Esophagus (tissue), 2 donors: ENCODE data around the gene MARF1. TPM values are rescaled to one million over a fixed set of nuclear protein-coding genes. Genes with fewer than 3 reads are reported as not detected.
"Not testable (repeated sequence)": the region's sequence is repeated elsewhere in the genome, so short reads cannot be mapped to it uniquely, and the experiment has no call there.

Experiments
- H3K27ac ChIP-seq, 2 donors: one replicate each; pipeline ENCODE4 v1.5.1; 2013; ENCODE audit warnings: low read depth in 2 of 2, mild to moderate bottlenecking in 2 of 2, inconsistent platforms in 1 of 2, low read length in 1 of 2, moderate library complexity in 1 of 2
- H3K27me3 ChIP-seq, 2 donors: one replicate each; pipeline ENCODE4 v1.6.1; 2013; ENCODE audit warnings: low read length in 2 of 2, control low read depth in 1 of 2, mild to moderate bottlenecking in 1 of 2; ENCODE audit not compliant: insufficient read depth in 2 of 2, control insufficient read depth in 1 of 2
- H3K36me3 ChIP-seq, 2 donors: one replicate each; pipeline ENCODE4 v1.6.1; 2013; ENCODE audit warnings: low read length in 1 of 2; ENCODE audit not compliant: control insufficient read depth in 2 of 2, insufficient read depth in 2 of 2
- H3K4me1 ChIP-seq, 2 donors: one replicate each; pipeline ENCODE4 v1.6.1; 2013; ENCODE audit warnings: low read length in 1 of 2; ENCODE audit not compliant: control insufficient read depth in 2 of 2, insufficient read depth in 2 of 2
- H3K4me3 ChIP-seq, 2 donors: one replicate each; pipeline ENCODE4 v1.5.1; 2013; ENCODE audit warnings: low read length in 2 of 2, mild to moderate bottlenecking in 2 of 2, low read depth in 1 of 2, moderate library complexity in 1 of 2
- H3K9me3 ChIP-seq, 2 donors: one replicate each; pipeline ENCODE4 v1.6.1; 2013; ENCODE audit warnings: mild to moderate bottlenecking in 2 of 2, low read depth in 1 of 2, low read length in 1 of 2, moderate library complexity in 1 of 2; ENCODE audit not compliant: control insufficient read depth in 2 of 2, insufficient read depth in 1 of 2
- WGBS, 2 donors: extraction: QIAGEN DNeasy Blood & Tissue Kit; methylation state at CpG; one replicate each; pipeline ENCODE4 v1.1.7; 2013; 5-methylcytosine and 5-hydroxymethylcytosine counted together
- polyA plus RNA-seq, 2 donors: library from polyadenylated mRNA; stranded (reverse); fragments of 200-250 nt; gene quantifications; one replicate each; pipeline ENCODE4 v1.2.3, GENCODE V29; 2013
- donor health status: healthy with polysubstance abuse.
- donor health status: Bipolar disorder and iron deficiency.

Gene MARF1
- polyA plus RNA-seq, 2 donors: 9.9 to 10.3 TPM

DNA sequence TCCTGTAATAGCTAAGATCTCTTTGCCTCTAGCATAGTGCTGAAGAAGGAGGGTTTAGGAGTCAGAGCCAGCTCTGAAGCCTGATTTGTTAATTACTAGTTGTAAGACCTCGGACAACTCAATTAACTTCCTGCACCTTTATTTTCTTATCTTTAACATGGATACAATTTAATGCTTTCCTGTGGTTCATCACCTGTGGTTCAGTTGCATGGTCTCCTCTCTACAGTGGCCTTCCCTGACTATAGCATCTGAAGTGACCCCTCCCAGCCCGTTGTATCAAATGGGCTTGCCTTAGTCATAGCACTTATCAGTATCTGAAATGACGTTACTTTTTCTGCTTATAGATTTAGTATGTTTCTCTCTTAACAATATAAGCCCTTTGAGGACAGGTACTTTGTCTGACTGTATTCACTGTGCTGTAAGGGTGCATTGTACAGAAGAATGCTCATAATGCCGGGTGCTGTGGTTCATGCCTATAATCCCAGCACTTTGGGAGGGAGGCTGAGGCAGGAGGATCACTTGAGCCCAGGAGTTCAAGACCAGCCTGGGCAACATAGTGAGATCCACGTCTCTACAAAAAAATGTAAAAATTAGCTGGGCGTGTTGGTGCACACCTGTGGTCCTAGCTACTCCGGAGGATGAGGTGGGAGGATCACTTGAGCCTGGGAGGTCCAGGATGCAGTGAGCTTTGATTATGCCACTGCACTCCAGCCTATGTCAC is 4.5 kb upstream of the MARF1 start:
- Histone ChIP-seq H3K4me3 (no peak overlapping the region), H3K36me3 (peaks cover 0 to 2% of the 10 kb centered on the region in 2 donors), H3K27me3 (no peaks in the 10 kb centered on the region), H3K4me1 (no peaks in the 10 kb centered on the region), H3K27ac (no peak overlapping the region), H3K9me3 (no peaks in the 10 kb centered on the region)
- 74 to 80% methylated on average over 7 of the region's 7 CpGs for WGBS, 2 donors

DNA sequence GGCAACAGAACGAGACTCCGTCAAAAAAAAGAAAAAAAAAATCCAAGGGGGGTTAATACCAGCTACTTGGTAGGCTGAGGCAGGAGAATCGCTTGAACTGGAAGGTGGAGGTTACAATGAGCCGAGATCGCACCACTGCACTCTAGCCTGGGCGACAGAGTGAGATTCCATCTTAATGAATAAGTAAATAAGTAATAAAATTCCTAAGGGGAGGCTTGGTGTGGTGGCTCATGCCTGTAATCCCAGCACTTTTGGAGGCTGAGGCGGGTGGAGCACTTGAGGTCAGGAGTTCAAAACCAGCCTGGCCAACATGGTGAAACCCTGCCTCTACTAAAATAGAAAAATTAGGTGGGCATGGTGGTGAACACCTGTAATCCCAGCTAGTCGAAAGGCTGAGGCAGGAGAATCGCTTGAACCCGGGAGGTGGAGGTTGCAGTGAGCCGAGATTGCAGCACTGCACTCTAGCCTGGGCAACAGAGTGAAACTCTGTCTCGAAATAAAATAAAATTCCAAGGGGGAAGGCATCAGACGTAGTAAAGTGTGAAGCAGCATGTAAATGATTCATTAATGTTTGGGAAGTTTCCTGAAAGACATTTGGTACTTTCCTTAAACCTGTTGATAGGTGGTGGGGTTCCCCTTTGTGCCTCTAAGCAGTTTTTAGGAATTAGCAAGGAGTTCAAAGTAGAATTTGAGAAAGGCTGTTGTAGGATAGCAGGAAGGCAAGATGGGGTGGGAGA is 3.8 kb upstream of the MARF1 start:
- not testable (repeated sequence) for H3K27ac ChIP-seq, H3K9me3 ChIP-seq, H3K4me3 ChIP-seq, H3K36me3 ChIP-seq, H3K4me1 ChIP-seq, H3K27me3 ChIP-seq
- 74 to 77% methylated on average over 13 of the region's 13 CpGs for WGBS, 2 donors

- H3K9me3 ChIP-seq, H3K36me3 ChIP-seq, H3K4me3 ChIP-seq, H3K27me3 ChIP-seq, H3K4me1 ChIP-seq: not testable (repeated sequence)
- peak overlapping the region; percentile 76 to 77 for H3K27ac ChIP-seq
- WGBS, 2 donors: 54 to 63% methylated on average over 10 of the region's 10 CpGs
Observed at GRCh38 chr16:15644962-15645465, 2.1 kb upstream of the MARF1 start.

- 51 to 54% methylated on average over 9 of the region's 9 CpGs for WGBS, 2 donors
- H3K36me3 ChIP-seq: no peaks in the 10 kb centered on the region
Observed at GRCh38 chr16:15644267-15644961, 1.5 kb upstream of the MARF1 start.

DNA sequence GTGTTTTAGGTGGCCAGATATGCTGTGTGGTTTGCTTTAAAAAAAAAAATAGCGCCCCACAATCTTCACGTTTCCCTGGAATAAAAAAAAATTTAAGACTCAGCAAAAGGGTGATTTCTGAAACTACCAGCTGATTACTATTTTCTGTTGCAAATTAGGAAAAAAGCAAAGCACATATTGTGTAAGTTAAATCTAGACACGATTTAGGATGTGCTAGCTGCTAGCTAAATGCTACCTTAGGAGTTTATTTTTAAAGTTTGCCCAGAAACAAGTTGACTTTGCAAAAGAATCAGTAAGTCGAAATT is 944 bp upstream of the MARF1 start:
- WGBS, 2 donors: 16 to 17% methylated on average over 4 of the region's 4 CpGs
- Histone ChIP-seq H3K4me1 (no peaks in the 10 kb centered on the region), H3K4me3 (peak overlapping the region in 1 of 2 donors; percentile 98)

More at GRCh38 chr16:15644267-15644961, 1.5 kb upstream of the MARF1 start:
- Histone ChIP-seq H3K27ac (peak overlapping the region; percentile 81 to 98), H3K9me3 (no peaks in the 10 kb centered on the region), H3K4me1 (no peaks in the 10 kb centered on the region), H3K4me3 (peak overlapping the region in 1 of 2 donors; percentile 98), H3K27me3 (no peaks in the 10 kb centered on the region)

GRCh38 chr16:15642557-15643047 is 352 bp downstream of the MARF1 start:
- H3K9me3 ChIP-seq: no peaks in the 10 kb centered on the region
- 0 to 1% methylated on average over 21 to 23 of the region's 23 CpGs for WGBS, 2 donors
- no peaks in the 10 kb centered on the region for H3K27me3 ChIP-seq
- peak overlapping the region; percentile 89 to 98 for H3K4me3 ChIP-seq
- H3K4me1 ChIP-seq: no peaks in the 10 kb centered on the region
- H3K36me3 ChIP-seq: peaks cover 4% of the 10 kb centered on the region in 2 donors
- H3K27ac ChIP-seq: peak overlapping the region; percentile 97 to 98

More for the DNA sequence above, 944 bp upstream of the MARF1 start:
- H3K36me3 ChIP-seq: peaks cover under 1 to 2% of the 10 kb centered on the region in 2 donors
- no peaks in the 10 kb centered on the region for H3K9me3 ChIP-seq
- no peaks in the 10 kb centered on the region for H3K27me3 ChIP-seq
- H3K27ac ChIP-seq: peak overlapping the region; percentile 98 to 100

DNA sequence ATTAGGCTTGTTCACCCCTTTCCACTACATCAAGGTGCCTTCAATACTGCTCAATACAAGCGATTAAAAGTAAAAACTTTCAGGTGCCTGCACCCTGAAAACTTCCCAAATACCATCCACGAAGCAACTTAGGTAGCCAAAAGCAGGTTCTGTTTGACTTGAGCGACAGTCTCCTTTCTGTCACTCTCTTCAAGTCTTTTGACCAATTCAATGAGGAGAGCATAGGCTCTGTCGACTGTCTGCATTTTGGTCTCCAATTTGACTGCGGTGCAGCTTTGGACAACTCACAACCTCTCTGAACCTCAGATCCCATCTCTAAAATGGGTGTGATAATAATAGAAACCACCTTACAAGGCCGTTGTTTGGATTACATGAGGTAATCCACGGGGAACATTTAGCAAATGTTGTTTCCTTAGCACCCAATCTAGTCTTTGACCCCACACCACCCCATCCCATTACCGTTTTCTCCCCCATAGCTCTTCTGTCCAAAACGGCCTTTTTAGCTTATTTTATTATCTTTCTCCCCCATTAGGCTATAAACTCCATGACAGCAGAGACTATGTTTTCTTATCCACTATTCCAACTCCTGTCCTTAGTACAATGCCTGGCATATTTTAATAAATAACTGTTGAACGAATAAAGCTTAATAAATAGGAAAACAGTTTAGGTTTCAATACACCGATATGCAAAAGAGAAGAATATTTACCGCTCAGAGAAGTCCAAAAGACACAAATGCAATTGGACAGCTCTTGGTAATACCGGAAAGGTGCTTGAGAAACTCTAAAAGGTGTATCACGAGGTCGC is 999 bp downstream of the MARF1 start:
- peak overlapping the region; percentile 97 to 98 for H3K27ac ChIP-seq
- 12 to 15% methylated on average over 15 of the region's 15 CpGs for WGBS, 2 donors
- H3K36me3 ChIP-seq: peaks cover 4 to 6% of the 10 kb centered on the region in 2 donors
- no peaks in the 10 kb centered on the region for H3K4me1 ChIP-seq
- peak overlapping the region; percentile 89 to 98 for H3K4me3 ChIP-seq
- H3K27me3 ChIP-seq: no peaks in the 10 kb centered on the region
- H3K9me3 ChIP-seq: no peaks in the 10 kb centered on the region

GRCh38 chr16:15640966-15641365 is 2.0 kb downstream of the MARF1 start:
- Histone ChIP-seq H3K36me3 (peaks cover 5 to 8% of the 10 kb centered on the region in 2 donors), H3K27ac (no peak overlapping the region), H3K4me3 (no peak overlapping the region), H3K9me3 (no peaks in the 10 kb centered on the region), H3K4me1 (no peaks in the 10 kb centered on the region), H3K27me3 (no peaks in the 10 kb centered on the region)
- 73 to 76% methylated on average over 4 of the region's 4 CpGs for WGBS, 2 donors

- peaks cover 9 to 16% of the 10 kb centered on the region in 2 donors for H3K36me3 ChIP-seq
- 85% methylated on average over 11 of the region's 11 CpGs for WGBS, 2 donors
- no peaks in the 10 kb centered on the region for H3K9me3 ChIP-seq
- H3K4me1 ChIP-seq: no peaks in the 10 kb centered on the region
- H3K27ac ChIP-seq: no peak overlapping the region
- no peaks in the 10 kb centered on the region for H3K27me3 ChIP-seq
- no peak overlapping the region for H3K4me3 ChIP-seq
Observed at GRCh38 chr16:15639061-15639568, 3.8 kb downstream of the MARF1 start.
